ENCODE data around the gene COL6A1.

Gene COL6A1, protein sequence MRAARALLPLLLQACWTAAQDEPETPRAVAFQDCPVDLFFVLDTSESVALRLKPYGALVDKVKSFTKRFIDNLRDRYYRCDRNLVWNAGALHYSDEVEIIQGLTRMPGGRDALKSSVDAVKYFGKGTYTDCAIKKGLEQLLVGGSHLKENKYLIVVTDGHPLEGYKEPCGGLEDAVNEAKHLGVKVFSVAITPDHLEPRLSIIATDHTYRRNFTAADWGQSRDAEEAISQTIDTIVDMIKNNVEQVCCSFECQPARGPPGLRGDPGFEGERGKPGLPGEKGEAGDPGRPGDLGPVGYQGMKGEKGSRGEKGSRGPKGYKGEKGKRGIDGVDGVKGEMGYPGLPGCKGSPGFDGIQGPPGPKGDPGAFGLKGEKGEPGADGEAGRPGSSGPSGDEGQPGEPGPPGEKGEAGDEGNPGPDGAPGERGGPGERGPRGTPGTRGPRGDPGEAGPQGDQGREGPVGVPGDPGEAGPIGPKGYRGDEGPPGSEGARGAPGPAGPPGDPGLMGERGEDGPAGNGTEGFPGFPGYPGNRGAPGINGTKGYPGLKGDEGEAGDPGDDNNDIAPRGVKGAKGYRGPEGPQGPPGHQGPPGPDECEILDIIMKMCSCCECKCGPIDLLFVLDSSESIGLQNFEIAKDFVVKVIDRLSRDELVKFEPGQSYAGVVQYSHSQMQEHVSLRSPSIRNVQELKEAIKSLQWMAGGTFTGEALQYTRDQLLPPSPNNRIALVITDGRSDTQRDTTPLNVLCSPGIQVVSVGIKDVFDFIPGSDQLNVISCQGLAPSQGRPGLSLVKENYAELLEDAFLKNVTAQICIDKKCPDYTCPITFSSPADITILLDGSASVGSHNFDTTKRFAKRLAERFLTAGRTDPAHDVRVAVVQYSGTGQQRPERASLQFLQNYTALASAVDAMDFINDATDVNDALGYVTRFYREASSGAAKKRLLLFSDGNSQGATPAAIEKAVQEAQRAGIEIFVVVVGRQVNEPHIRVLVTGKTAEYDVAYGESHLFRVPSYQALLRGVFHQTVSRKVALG

DNA sequence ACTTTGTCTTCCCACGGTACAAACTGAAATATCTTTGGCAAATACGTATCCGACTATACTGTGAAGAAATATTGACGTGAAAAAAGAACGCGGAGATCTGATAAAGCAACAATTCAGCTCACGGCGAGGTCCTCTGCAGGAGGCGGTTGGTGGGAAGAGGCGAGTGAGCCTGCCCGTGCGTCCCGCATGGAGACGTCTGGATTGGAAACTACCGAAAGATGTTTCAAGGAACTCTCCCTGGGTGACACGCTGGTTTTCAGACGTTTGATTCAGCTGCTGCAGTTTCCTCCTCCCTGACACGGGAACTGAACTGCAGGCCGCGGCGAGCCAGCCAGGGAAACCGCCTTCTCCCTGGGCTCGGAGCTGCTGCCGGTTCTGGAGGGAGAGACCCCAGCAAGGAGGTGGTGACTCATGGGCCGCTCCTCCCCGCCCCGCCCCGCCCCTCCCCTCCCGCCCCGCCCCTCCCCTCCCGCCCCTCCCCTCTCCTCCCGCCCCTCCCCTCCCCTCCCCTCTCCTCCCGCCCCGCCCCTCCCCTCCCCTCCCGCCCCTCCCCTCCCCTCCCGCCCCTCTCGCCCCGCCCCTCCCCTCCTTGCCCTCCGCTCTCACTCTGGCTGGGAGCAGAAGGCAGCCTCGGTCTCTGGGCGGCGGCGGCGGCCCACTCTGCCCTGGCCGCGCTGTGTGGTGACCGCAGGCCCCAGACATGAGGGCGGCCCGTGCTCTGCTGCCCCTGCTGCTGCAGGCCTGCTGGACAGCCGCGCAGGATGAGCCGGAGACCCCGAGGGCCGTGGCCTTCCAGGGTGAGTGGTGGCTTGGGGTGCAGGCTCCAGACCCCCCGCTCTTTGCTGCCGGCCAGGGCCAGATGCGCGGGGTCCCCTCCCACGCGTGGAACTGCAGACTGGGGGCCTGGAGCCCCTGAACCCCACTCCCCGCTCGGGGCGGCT, at the start of gene COL6A1:
COL6A1 (plus strand) TSS at position 620 of the 941 bp plus-strand sequence; CDS start at position 701, 81 bp downstream.
- DNase-seq = peak; percentile 57 to 66

GRCh38 chr21:45932922-45933502, 48.6 kb upstream of the COL6A1 start:
- DNase-seq = no peak

DNA sequence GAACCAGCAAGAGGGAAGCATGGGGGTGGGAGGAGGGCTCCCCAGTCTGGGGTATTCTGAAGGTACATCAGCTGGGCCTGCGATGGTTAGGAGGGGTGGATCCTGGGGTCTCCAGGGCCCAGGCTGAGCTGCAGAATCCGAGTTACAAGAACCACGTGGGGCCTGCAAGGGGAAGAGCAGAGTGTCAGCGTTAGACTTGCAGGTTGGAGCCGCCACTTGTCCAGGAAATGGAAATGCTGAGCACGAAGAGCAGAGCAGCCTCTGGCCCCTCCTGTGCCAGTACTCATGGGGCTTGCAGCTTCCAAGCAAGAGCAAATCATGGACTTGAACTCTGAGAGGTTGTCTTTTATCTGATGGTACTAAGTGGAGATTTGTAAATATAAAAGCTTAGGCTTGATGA, 47.5 kb upstream of the COL6A1 start:
- DNase-seq = no peak

GRCh38 chr21:45934554-45934953, 47.0 kb upstream of the COL6A1 start:
- DNase-seq = no peak

GRCh38 chr21:45935628-45936027, 45.9 kb upstream of the COL6A1 start:
- no peak for DNase-seq

GRCh38 chr21:45937721-45938452, 43.7 kb upstream of the COL6A1 start:
- no peak for DNase-seq

GRCh38 chr21:45938453-45938755, 43.2 kb upstream of the COL6A1 start:
- DNase-seq = no peak

DNA sequence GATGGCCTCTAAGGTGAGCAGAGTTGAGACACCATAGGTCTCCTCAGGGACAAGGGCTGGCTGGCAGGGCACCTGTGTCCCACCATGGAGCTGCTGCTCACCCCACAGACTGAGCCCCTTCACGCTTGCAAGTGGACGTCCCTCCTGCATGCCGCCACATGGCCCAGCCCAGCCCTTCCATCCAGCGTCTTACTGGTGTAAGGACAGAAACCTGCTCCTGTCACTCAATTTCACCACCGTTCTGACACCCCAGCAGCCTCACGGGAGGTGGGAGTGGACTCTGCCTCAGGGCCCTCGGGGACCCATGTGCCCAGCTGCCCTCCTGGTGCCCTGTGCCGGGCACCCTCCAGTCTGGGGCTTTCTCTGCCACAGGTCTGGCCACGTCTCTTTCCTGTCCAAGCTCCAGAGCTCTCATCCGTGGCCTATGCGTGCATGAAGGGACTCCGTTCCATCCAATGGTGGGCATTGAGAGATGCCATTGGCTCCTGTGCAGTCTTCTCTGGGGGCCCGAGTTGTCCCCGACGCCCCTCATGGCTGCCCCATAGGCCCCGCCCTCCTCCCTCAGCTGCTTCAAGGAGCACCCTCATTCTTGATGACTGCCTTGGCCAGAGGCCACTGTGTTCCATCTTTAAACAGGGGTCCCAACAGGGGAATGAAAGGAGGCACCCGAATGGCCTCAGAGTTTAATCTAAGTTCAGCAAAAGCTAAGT, 42.6 kb upstream of the COL6A1 start:
- DNase-seq = no peak

- no peak for DNase-seq
Measured at GRCh38 chr21:45939521-45940045, 42.0 kb upstream of the COL6A1 start.

DNA sequence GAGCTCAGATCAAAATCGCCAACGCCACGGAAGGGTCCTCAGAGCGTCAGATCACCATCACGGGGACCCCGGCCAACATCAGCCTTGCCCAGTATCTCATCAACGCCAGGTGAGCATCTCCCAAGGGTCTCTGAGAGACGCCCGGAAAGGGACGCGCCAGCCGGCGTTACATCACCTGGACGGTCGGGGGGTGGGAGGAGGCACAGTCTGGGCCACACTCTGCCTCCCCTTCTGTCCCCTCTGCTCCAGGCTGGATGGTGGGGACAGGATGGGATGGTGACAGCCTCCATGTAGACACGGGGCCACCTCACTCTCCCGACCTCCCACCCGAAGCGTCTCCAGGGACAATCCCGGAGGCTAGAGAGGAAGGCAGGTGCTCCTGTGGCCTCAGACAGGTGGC, 41.5 kb upstream of the COL6A1 start:
- DNase-seq = no peak

DNA sequence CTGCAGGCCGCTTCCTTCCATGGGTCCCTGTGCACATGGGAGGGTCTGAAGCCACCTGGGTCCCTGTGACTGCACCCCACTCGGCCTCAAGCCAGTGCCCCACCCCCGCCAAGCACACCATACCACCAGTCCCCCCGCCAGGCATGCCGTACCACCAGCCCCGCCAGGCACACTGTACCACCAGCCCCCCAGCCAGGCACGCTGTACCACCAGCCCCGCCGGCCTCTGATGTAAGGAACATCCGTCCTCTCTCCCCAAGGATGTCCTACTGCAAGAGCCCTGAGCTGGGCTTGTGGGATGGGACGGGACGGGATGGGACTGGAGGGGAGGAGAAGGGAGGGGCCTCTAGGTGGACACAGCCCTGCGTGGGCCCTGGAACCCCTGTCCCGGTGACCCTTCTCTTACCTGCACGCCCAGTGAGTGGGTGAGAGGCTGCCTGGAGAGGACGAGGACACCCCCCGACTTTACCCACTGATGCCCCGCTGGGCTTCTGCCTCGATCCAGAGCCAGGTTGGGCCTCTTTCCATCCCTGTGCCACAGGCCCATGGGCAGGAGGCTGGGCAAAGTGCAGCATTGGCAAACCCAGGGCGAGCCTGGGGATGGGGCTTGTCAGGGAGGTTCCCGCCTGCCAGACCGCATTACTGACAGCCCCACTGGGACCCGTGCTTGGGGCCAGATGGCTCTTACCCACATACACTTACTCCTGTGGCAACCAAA, 40.8 kb upstream of the COL6A1 start:
- DNase-seq = no peak

DNA sequence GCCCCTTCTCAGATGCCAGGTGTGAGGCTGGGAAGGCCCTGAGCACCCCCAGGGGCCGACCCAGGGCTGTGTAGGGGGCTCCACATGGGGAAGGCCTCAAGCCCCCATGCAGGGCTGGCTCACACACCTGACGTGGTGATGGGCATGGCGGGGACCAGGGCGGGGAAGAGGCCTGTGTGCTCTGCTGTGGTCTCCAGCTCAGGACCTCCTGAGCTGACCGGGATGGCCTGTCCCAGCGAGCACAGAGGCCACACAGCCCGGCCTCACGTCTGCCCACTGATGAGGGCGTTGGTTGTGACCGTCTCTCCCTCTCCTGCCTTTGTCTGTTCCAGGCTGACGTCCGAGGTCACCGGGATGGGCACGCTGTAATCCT, 40.2 kb upstream of the COL6A1 start:
- DNase-seq = no peak

DNA sequence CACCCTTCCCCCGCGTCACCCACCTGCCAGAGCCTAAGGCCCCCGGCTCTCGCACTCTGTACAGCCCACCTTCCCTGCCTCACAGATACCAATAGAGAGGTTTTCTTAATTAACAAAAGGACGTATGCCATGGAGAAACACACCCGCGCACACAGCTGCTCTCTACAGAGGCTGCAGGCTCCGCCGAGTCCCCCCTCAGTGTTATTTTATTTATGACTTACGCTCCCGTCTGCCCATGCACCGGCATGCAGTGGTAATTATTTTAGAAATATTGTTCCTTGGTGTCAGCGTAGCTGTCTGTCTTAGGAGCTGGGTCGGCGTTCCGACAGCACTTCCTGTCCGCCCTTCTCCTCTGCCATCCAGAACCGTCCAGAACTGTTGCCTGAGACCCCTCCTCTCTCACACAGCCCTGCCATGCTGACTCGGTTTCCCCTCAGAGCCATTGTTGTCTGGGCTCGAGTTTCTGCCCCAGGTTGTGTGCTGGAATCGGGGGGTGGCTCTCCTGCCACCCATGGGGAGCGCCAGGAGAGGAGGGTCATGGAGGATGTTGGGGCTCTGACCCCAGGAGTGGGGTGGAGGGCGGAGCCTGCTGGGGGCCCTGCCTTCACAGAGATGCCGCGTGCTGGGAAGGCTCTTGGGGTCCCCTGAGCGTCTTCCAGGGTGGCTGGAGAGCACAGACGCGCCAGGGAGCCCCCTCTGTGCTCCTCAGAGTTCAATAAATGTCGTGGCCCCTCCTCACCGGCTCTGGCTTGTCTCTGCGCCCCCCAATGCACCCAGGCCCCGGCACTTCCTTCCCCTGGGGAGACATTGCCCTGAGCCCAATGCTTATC, 39.6 kb upstream of the COL6A1 start:
- no peak for DNase-seq

GRCh38 chr21:45942755-45943629, 38.6 kb upstream of the COL6A1 start:
- DNase-seq = no peak

- DNase-seq = no peak
Measured at GRCh38 chr21:45943630-45944540, 37.7 kb upstream of the COL6A1 start.

DNA sequence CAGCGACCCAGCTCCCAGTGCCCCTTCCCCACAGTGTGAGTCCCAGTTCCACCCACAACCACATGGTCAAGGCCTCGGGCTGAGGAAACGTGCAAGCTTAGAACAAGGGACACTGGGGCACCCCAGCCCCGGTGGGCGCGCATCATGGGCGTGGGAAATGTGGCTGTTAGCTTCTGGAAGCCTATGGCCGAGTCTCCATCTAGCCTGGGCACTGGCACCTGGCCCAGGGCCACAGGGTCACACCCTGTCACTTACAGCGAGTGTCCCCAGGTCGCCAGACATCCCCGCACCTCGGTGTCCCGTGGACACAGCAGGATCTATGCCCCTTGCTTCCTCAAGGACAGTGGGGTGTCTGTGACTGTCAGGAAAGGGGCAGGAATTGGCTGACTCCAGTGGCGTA, 37.0 kb upstream of the COL6A1 start:
- DNase-seq = no peak

Measured in Kasumi-1 (cell line).